GM12878 (cell line): ENCODE results near the gene CIB4. TPM values are rescaled to one million over a fixed set of nuclear protein-coding genes. Genes with fewer than 3 reads are reported as not detected.

Source experiments
- ATAC-seq: fragments of 200-7000 bp; cut with Tn5 transposase; 3 replicates; pipeline ENCODE4 v1.9.1; 2020; ENCODE audit warnings: mild to moderate bottlenecking, moderate library complexity
- BruUV-seq: library from RNA; stranded (reverse); fragments of 400-500 nt; replicated peaks from 2 replicates; lab custom pipeline; 2021; lab: Mats Ljungman, UMichigan
- CTCF ChIA-PET: fragments of 300-600 bp; sonication (Branson Sonifier 250); formaldehyde crosslinking; extraction: SDS; loops from one replicate; lab custom pipeline; 2021; ENCODE audit warnings: inconsistent platforms; lab: Yijun Ruan, JAX
- POLR2A ChIA-PET: fragments of 350-600 bp; formaldehyde crosslinking; extraction: SDS; loops from one replicate; lab custom pipeline; 2021; ENCODE audit warnings: inconsistent platforms; lab: Charles Lee
- RAD21 ChIA-PET: fragments of 300-600 bp; sonication (Branson Sonifier 250); formaldehyde crosslinking; loops from one replicate; lab custom pipeline; 2023; ENCODE audit warnings: antibody characterized with exemption; ENCODE audit not compliant: unreplicated experiment; lab: Charles Lee
- SMC1A ChIA-PET: fragments of 300-600 bp; sonication (Branson Sonifier 250); formaldehyde crosslinking; loops from one replicate; lab custom pipeline; 2023; ENCODE audit not compliant: unreplicated experiment, uncharacterized antibody; lab: Charles Lee
- DNase-seq: peaks from one replicate; pipeline ENCODE4 v3.0.0-alpha.2; 2011; ENCODE audit warnings: low read depth, low spot score
- FAIRE-seq: peaks from 3 replicates; lab custom pipeline; 2011; peaks lifted over from hg19 to GRCh38; lab: Jason Lieb, UNC
- H2AFZ ChIP-seq: 2 replicates; pipeline ENCODE4 v1.6.0; 2011; ENCODE audit warnings: low read depth, low read length, control low read depth; ENCODE audit not compliant: control insufficient read depth
- H3K27ac ChIP-seq: 2 replicates; pipeline ENCODE4 v1.5.1; 2011; ENCODE audit warnings: control low read depth; ENCODE audit not compliant: control insufficient read depth, insufficient read depth
- H3K27me3 ChIP-seq, 2 experiments: replicated peaks in 1 of 2; 2 replicates each; pipeline versions ENCODE4 v1.6.0 to v1.6.1; 2011; ENCODE audit warnings: low read length in 1 of 2; ENCODE audit not compliant: control insufficient read depth in 2 of 2, insufficient read depth in 2 of 2
- H3K36me3 ChIP-seq, 2 experiments: 2 replicates each; pipeline ENCODE4 v1.5.1; 2011; ENCODE audit warnings: low read length in 1 of 2; ENCODE audit not compliant: control insufficient read depth in 2 of 2, insufficient read depth in 2 of 2
- H3K4me1 ChIP-seq: 2 replicates; pipeline ENCODE4 v1.6.1; 2011; ENCODE audit warnings: mild to moderate bottlenecking, low read length, moderate library complexity, mixed read lengths; ENCODE audit not compliant: control insufficient read depth, insufficient read depth
- H3K4me2 ChIP-seq: 2 replicates; pipeline ENCODE4 v1.6.0; 2011; ENCODE audit warnings: control low read depth; ENCODE audit not compliant: control insufficient read depth, insufficient read depth
- H3K4me3 ChIP-seq: fragments of 200-600 bp; sonication (generic); 2 replicates; pipeline ENCODE4 v1.5.1; 2016
- H3K79me2 ChIP-seq: 2 replicates; pipeline ENCODE4 v1.6.0; 2011; ENCODE audit warnings: low read length; ENCODE audit not compliant: control insufficient read depth, insufficient read depth
- H3K9ac ChIP-seq: 2 replicates; pipeline ENCODE4 v1.8.0; 2011; ENCODE audit warnings: low read length, control low read depth, mixed read lengths; ENCODE audit not compliant: control insufficient read depth, insufficient read depth
- H3K9me3 ChIP-seq: replicated peaks from 3 replicates; pipeline ENCODE4 v1.5.1; 2011; ENCODE audit warnings: mild to moderate bottlenecking, low read length; ENCODE audit not compliant: control insufficient read depth, insufficient read depth
- H4K20me1 ChIP-seq: 2 replicates; pipeline ENCODE4 v1.6.0; 2011; ENCODE audit not compliant: control insufficient read depth, insufficient read depth
- BCL3 ChIP-seq: IDR thresholded peaks from 2 replicates; pipeline ENCODE4 v1.6.1; 2011; ENCODE audit warnings: borderline replicate concordance, low read depth, mild to moderate bottlenecking, moderate library complexity, low read length; ENCODE audit not compliant: insufficient read depth, poor library complexity, severe bottlenecking
- CBX3 ChIP-seq: fragments of 200-600 bp; sonication (generic); IDR thresholded peaks from 2 replicates; pipeline ENCODE4 v1.6.1; 2016; ENCODE audit warnings: low read depth, borderline replicate concordance
- CBX5 ChIP-seq: sonication (generic); IDR thresholded peaks from 2 replicates; pipeline ENCODE4 v1.6.1; 2016; ENCODE audit warnings: low read depth, moderate library complexity, mild to moderate bottlenecking, inconsistent platforms
- CEBPB ChIP-seq, 2 experiments: fragments of 150-350 bp in 1 of 2; IDR thresholded peaks; 2 replicates each; pipeline ENCODE4 v1.6.1; 2012 to 2014; ENCODE audit warnings: low read depth in 2 of 2, low read length in 2 of 2, borderline replicate concordance in 1 of 2, inconsistent platforms in 1 of 2
- CEBPZ ChIP-seq: fragments of 150-350 bp; IDR thresholded peaks from 2 replicates; pipeline ENCODE4 v1.6.1; 2016; ENCODE audit warnings: low read depth, low read length
- CUX1 ChIP-seq: IDR thresholded peaks from 2 replicates; pipeline ENCODE4 v1.6.1; 2012; ENCODE audit warnings: improper control_type of control experiment, low read depth, low read length; ENCODE audit not compliant: insufficient replicate concordance
- EED ChIP-seq: sonication (generic); IDR thresholded peaks from 2 replicates; pipeline ENCODE4 v1.6.1; 2016; ENCODE audit warnings: antibody characterized with exemption, low read depth
- RBBP5 ChIP-seq: fragments of 200-600 bp; sonication (generic); conservative IDR thresholded peaks from 2 replicates; pipeline ENCODE4 v1.6.1; 2016
- SMC3 ChIP-seq: IDR thresholded peaks from 2 replicates; pipeline ENCODE4 v1.6.1; 2011; ENCODE audit warnings: low read length, improper control_type of control experiment, borderline replicate concordance
- SUZ12 ChIP-seq: fragments of 200-600 bp; sonication (generic); IDR thresholded peaks from one replicate; pipeline ENCODE4 v1.6.1; 2018; ENCODE audit warnings: antibody characterized with exemption, mild to moderate bottlenecking; ENCODE audit not compliant: unreplicated experiment
- ZBTB33 ChIP-seq: fragments of 450-650 bp; IDR thresholded peaks from 2 replicates; pipeline ENCODE4 v1.6.1; 2017; ENCODE audit warnings: mild to moderate bottlenecking
- ZNF207 ChIP-seq: fragments of 450-650 bp; IDR thresholded peaks from 2 replicates; pipeline ENCODE4 v1.6.1; 2014; ENCODE audit warnings: antibody characterized with exemption, mild to moderate bottlenecking, borderline replicate concordance
- WGBS: methylation state at CpG from one replicate; pipeline ENCODE4 v1.1.6; 2016; ENCODE audit warnings: low lambda C conversion rate; ENCODE audit not compliant: insufficient replicate concordance, insufficient coverage; ENCODE audit errors: missing lambda C conversion rate; 5-methylcytosine and 5-hydroxymethylcytosine counted together
- in situ Hi-C: fragments of 300-500 bp; cut with MboI; formaldehyde crosslinking; loops from 9 replicates; pipeline ENCODE4 v1.14.3; 2018; ENCODE audit warnings: mixed read lengths
- intact Hi-C: fragments of 100-400 bp; cut with micrococcal nuclease; formaldehyde crosslinking; loops from one replicate; pipeline ENCODE4 v1.14.2; 2022; ENCODE audit not compliant: unreplicated experiment
- polyA plus RNA-seq, 11 experiments: library from polyadenylated mRNA; depleted of rRNA in 4 of 11; unstranded in 6 of 11; stranded (reverse) in 5 of 11; fragments of >200 nt; fragmentation: Nextera tagmentation in 4 of 11; fragmentation: Illumina TruSeq in 1 of 11; extraction: Ambion mirVana in 4 of 11; extraction: Trizol in 1 of 11; gene quantifications; 1 replicate in 1 of 11; 2 replicates in 10 of 11; pipeline versions ENCODE4 v1.2.1 to v1.2.3, GENCODE V29; 2011 to 2016; ENCODE audit warnings: inconsistent platforms in 2 of 11, missing spikeins in 2 of 11, low read depth in 1 of 11
- total RNA-seq, 4 experiments: library from RNA; depleted of rRNA in 3 of 4; stranded (reverse); fragments of >200 nt in 3 of 4; fragmentation: Illumina TruSeq in 1 of 4; extraction: Trizol in 1 of 4; gene quantifications; 2 replicates each; pipeline versions ENCODE4 v1.2.1 to v1.2.3, GENCODE V29; 2013 to 2021

The CIB4 gene
- total and polyA plus RNA-seq, 10 of the 15 experiments (the other 5 are each of a cell fraction or from before 2014, with no cell fraction given) = not detected

- H3K4me3 ChIP-seq = no peak overlapping the region
- no peaks in the 10 kb centered on the region for H3K36me3 ChIP-seq
- RAD21 ChIA-PET = no interaction called here
- CTCF ChIA-PET = interaction anchor here (0.6 to 2.2 kb wide), 3 partner anchors 8 to 191 kb away, joined by 3 to 8 read pairs (median 3); no protein-coding TSS in a partner anchor
- no peak for ATAC-seq
- no peak overlapping the region for H3K4me2 ChIP-seq
- no peak overlapping the region for H3K9ac ChIP-seq
- intact Hi-C loops (no loop called here), in situ Hi-C loops (no loop called here)
- BruUV-seq = no TSS peak
- POLR2A ChIA-PET = no interaction called here
- 38% methylated on average over 2 of the region's 2 CpGs for WGBS
- no peaks in the 10 kb centered on the region for H3K4me1 ChIP-seq
- no peak overlapping the region for H3K27ac ChIP-seq
- H2AFZ ChIP-seq = no peak overlapping the region
- no peaks in the 10 kb centered on the region for H3K9me3 ChIP-seq
- SMC1A ChIA-PET = no interaction called here
- peaks cover 0 to 9% of the 10 kb centered on the region in 2 experiments for H3K27me3 ChIP-seq
- no peak for DNase-seq
- no peaks in the 10 kb centered on the region for H3K79me2 ChIP-seq
- FAIRE-seq = no peak
- H4K20me1 ChIP-seq = no peaks in the 10 kb centered on the region
- TF ChIP-seq EED (no peak), CEBPB (IDR thresholded peaks at IDR 0.05; ENCODE audit: borderline replicate concordance in 1 of 2, low read depth in 2 of 2, low read length in 2 of 2) (no peak), SMC3 (no peak), SUZ12 (no peak), ZBTB33 (no peak), CBX5 (no peak), ZNF207 (no peak), CUX1 (no peak), RBBP5 (no peak), CBX3 (no peak), BCL3 (no peak), CEBPZ (no peak)
Observed at GRCh38 chr2:26599387-26599786, 41.8 kb downstream of the CIB4 start.
